Measurements from ENCODE around the gene TTLL11.

- TF ChIP-seq CTCF (IDR thresholded peaks at IDR 0.05; ENCODE audit: poor library complexity, severe bottlenecking) (no peak), REST (IDR thresholded peaks at IDR 0.05; ENCODE audit: borderline replicate concordance) (no peak), POLR2AphosphoS5 (IDR thresholded peaks at IDR 0.05) (no peak), EP300 (conservative IDR thresholded peaks at IDR 0.05; ENCODE audit: poor library complexity, severe bottlenecking) (no peak), RAD21 (conservative IDR thresholded peaks at IDR 0.05) (no peak)
These were observed 265.7 kb downstream of the TTLL11 start for GRCh38 chr9:121827251-121827967.
